K562 (cell line): ENCODE data around the gene PI4K2A. TPM values are rescaled to one million over a fixed set of nuclear protein-coding genes. Genes with fewer than 3 reads are reported as not detected.

Experiments
- ATAC-seq: fragments of 200-7000 bp; cut with Tn5 transposase; 3 replicates; pipeline ENCODE4 v1.9.1; 2020; ENCODE audit warnings: moderate library complexity
- BruUV-seq: library from RNA; stranded (reverse); fragments of 400-500 nt; replicated peaks from 2 replicates; lab custom pipeline; 2021; lab: Mats Ljungman, UMichigan
- CTCF ChIA-PET: fragments of 300-600 bp; formaldehyde crosslinking; extraction: SDS; loops from one replicate; lab custom pipeline; 2021; ENCODE audit warnings: low intra/inter-chr PET ratio; lab: Yijun Ruan, JAX
- POLR2A ChIA-PET: fragments of 300-600, 350-650 bp; sonication (Branson Sonifier 250); formaldehyde crosslinking; extraction: SDS; loops from one replicate; lab custom pipeline; 2021; ENCODE audit warnings: antibody characterized with exemption, inconsistent platforms; lab: Yijun Ruan, JAX
- DNase-seq, 4 experiments: peaks; one replicate each; pipeline versions ENCODE4 v3.0.0 to v3.0.0-alpha.2; 2011 to 2018; ENCODE audit warnings: low spot score in 3 of 4, mixed read lengths in 3 of 4; ENCODE audit errors: extremely low read depth in 1 of 4
- FAIRE-seq: peaks from 2 replicates; lab custom pipeline; 2011; peaks lifted over from hg19 to GRCh38; lab: Jason Lieb, UNC
- H2AFZ ChIP-seq: 2 replicates; pipeline ENCODE4 v1.6.0; 2011; ENCODE audit warnings: low read depth, low read length, control low read depth, inconsistent platforms
- H3K27ac ChIP-seq: fragments of 200-600 bp; 3 replicates; pipeline ENCODE4 v1.8.0; 2011; ENCODE audit warnings: low read depth, mild to moderate bottlenecking, control low read depth, inconsistent platforms, low read length, moderate library complexity, mixed read lengths; ENCODE audit errors: extremely low read depth
- H3K27me3 ChIP-seq, 2 experiments: fragments of 300-600 bp in 1 of 2; 2 replicates in 1 of 2; 3 replicates in 1 of 2; pipeline versions ENCODE4 v1.6.0 to v1.8.0; 2011; ENCODE audit warnings: inconsistent platforms in 2 of 2, low read length in 2 of 2, mild to moderate bottlenecking in 1 of 2, mixed read lengths in 1 of 2, moderate library complexity in 1 of 2; ENCODE audit not compliant: control insufficient read depth in 2 of 2, insufficient read depth in 2 of 2
- H3K36me3 ChIP-seq: fragments of 300-600 bp; 3 replicates; pipeline ENCODE4 v1.8.0; 2011; ENCODE audit warnings: mild to moderate bottlenecking, low read length, inconsistent platforms; ENCODE audit not compliant: control insufficient read depth, insufficient read depth
- H3K4me1 ChIP-seq, 2 experiments: fragments of 200-600 bp in 1 of 2; replicated peaks in 1 of 2; 2 replicates in 1 of 2; 3 replicates in 1 of 2; pipeline versions ENCODE4 v1.5.1 to v1.8.0; 2011; ENCODE audit warnings: inconsistent platforms in 2 of 2, low read length in 2 of 2, mild to moderate bottlenecking in 1 of 2, mixed read lengths in 1 of 2, moderate library complexity in 1 of 2; ENCODE audit not compliant: control insufficient read depth in 2 of 2, insufficient read depth in 2 of 2
- H3K4me2 ChIP-seq: 2 replicates; pipeline ENCODE4 v1.6.1; 2011; ENCODE audit warnings: low read length, control low read depth, inconsistent platforms, mixed read lengths; ENCODE audit not compliant: insufficient read depth
- H3K4me3 ChIP-seq: fragments of 200-600 bp; sonication (generic), shearing (Covaris generic); 2 replicates; pipeline ENCODE4 v1.5.1; 2016; ENCODE audit warnings: control low read depth, inconsistent platforms
- H3K79me2 ChIP-seq: fragments of 200-600 bp; 3 replicates; pipeline ENCODE4 v1.8.0; 2011; ENCODE audit warnings: low read length, inconsistent platforms; ENCODE audit not compliant: control insufficient read depth, insufficient read depth
- H3K9ac ChIP-seq, 2 experiments: 2 replicates each; pipeline versions ENCODE4 v1.6.0 to v1.6.1; 2011; ENCODE audit warnings: low read depth in 2 of 2, low read length in 2 of 2, control low read depth in 1 of 2, inconsistent platforms in 1 of 2, mild to moderate bottlenecking in 1 of 2, mixed read lengths in 1 of 2; ENCODE audit not compliant: insufficient read depth in 1 of 2
- H3K9me1 ChIP-seq: one replicate; pipeline ENCODE4 v1.6.0; 2011; ENCODE audit warnings: inconsistent platforms, mild to moderate bottlenecking, low read length, moderate library complexity; ENCODE audit not compliant: control insufficient read depth, insufficient read depth
- H3K9me3 ChIP-seq: replicated peaks from 2 replicates; pipeline ENCODE4 v1.5.1; 2011; ENCODE audit warnings: low read depth, low read length, inconsistent platforms; ENCODE audit not compliant: control insufficient read depth, insufficient read depth
- H4K20me1 ChIP-seq: replicated peaks from 2 replicates; pipeline ENCODE4 v1.6.1; 2011; ENCODE audit warnings: low read length, inconsistent platforms, mixed read lengths; ENCODE audit not compliant: control insufficient read depth, insufficient read depth
- CEBPB ChIP-seq: fragments of 450-650 bp; IDR thresholded peaks from 2 replicates; pipeline ENCODE4 v1.6.1; 2016; ENCODE audit warnings: missing genetic modification characterization, missing compliant biosample characterization
- CEBPG ChIP-seq, 3 experiments: fragments of 200-800 bp in 1 of 3; sonication (Bioruptor generic) in 1 of 3; sonication (generic) in 1 of 3; formaldehyde crosslinking in 1 of 3; IDR thresholded peaks in 2 of 3; conservative IDR thresholded peaks in 1 of 3; 2 replicates each; pipeline versions ENCODE4 v1.6.1 to v1.8.0; 2016 to 2022; ENCODE audit warnings: missing compliant biosample characterization in 2 of 3, missing genetic modification characterization in 2 of 3, mild to moderate bottlenecking in 1 of 3, missing genetic modification reagents in 1 of 3
- POLR2G ChIP-seq: fragments of 200-400 bp; formaldehyde crosslinking; IDR thresholded peaks from 2 replicates; pipeline ENCODE4 v1.6.1; 2017; ENCODE audit warnings: low read depth, mild to moderate bottlenecking, antibody characterized with exemption, low read length, moderate library complexity
- PTTG1 ChIP-seq: fragments of 450-650 bp; IDR thresholded peaks from 2 replicates; pipeline ENCODE4 v1.6.1; 2016; ENCODE audit warnings: low read depth, mild to moderate bottlenecking, missing genetic modification characterization, missing compliant biosample characterization
- WGBS: fragments of 100-300 bp; shearing (Covaris generic); methylation state at CpG from one replicate; pipeline ENCODE4 v1.1.6; 2016; ENCODE audit warnings: low coverage, mixed read lengths; ENCODE audit not compliant: insufficient coverage; ENCODE audit errors: missing lambda C conversion rate; 5-methylcytosine and 5-hydroxymethylcytosine counted together
- in situ Hi-C: fragments of 300-500 bp; cut with MboI; formaldehyde crosslinking; loops from 4 replicates; pipeline ENCODE4 v1.15.0; 2018; ENCODE audit warnings: inconsistent platforms, mixed read lengths
- intact Hi-C: fragments of 100-400 bp; cut with micrococcal nuclease; formaldehyde crosslinking; loops from 2 replicates; pipeline ENCODE4 v1.14.2; 2022
- polyA plus RNA-seq, 8 experiments: library from polyadenylated mRNA; depleted of rRNA in 4 of 8; stranded (reverse) in 5 of 8; unstranded in 3 of 8; fragments of >200 nt; fragmentation: Nextera tagmentation in 2 of 8; fragmentation: Illumina TruSeq in 1 of 8; extraction: Ambion mirVana in 2 of 8; extraction: Trizol in 1 of 8; gene quantifications; 2 replicates each; pipeline versions ENCODE4 v1.2.1 to v1.2.3, GENCODE V29; 2011 to 2014; ENCODE audit warnings: inconsistent platforms in 1 of 8, missing spikeins in 1 of 8
- total RNA-seq, 7 experiments: library from RNA; depleted of rRNA in 6 of 7; stranded (reverse); fragments of >200 nt in 6 of 7; fragmentation: Illumina TruSeq in 2 of 7; extraction: Trizol in 2 of 7; gene quantifications; 2 replicates each; pipeline versions ENCODE4 v1.2.1 to v1.2.3, GENCODE V29; 2011 to 2021; ENCODE audit warnings: low replicate concordance in 1 of 7
- TF ChIP-seq, protein P1 (sequence below), 2 experiments: fragments of 450-650 bp in 1 of 2; sonication (generic) in 1 of 2; formaldehyde crosslinking in 1 of 2; IDR thresholded peaks in 1 of 2; conservative IDR thresholded peaks in 1 of 2; 2 replicates each; pipeline versions ENCODE4 v1.6.1 to v1.8.1; 2016 to 2023; ENCODE audit warnings: mild to moderate bottlenecking in 2 of 2, moderate library complexity in 2 of 2, inconsistent platforms in 1 of 2, missing genetic modification reagents in 1 of 2

PI4K2A gene
- total and polyA plus RNA-seq, 9 of the 15 experiments (the other 6 are each of a cell fraction or from before 2014, with no cell fraction given), result 4.4 to 28.4 (median 16.5) TPM

DNA sequence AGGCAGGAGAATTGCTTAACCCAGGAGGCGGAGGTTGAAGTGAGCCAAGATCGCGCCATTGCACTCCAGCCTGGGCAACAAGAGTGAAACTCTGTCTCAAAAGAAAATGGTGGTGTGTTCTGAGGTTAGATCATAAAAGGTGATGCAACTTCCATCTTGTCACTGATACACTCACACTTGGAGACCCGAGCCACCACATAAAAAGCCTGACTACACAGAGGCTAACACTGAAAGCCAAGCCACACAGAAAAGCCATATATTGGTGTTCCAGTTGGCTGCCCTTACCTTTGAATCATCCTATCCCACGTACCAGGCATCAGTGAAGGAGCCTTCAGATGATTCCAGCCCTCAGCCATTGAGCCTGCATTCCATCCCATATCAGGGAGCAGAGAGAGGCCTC is 11.2 kb upstream of the PI4K2A start:
- no peak overlapping the region for H2AFZ ChIP-seq
- ATAC-seq (no peak), FAIRE-seq (no peak), DNase-seq (no peak)
- WGBS, result 86% methylated on average over 5 of the region's 5 CpGs
- ChIA-PET CTCF (no interaction called here), POLR2A (no interaction called here)
- in situ Hi-C loops (no loop called here), intact Hi-C loops (no loop called here)
- no peak overlapping the region; the same call in 2 of the 3 replicates for H3K27ac ChIP-seq
- H3K4me2 ChIP-seq, result no peak overlapping the region
- no peaks in the 10 kb centered on the region for H3K9me3 ChIP-seq
- peaks cover 27% of the 10 kb centered on the region for H3K79me2 ChIP-seq
- no peaks in the 10 kb centered on the region for H3K9me1 ChIP-seq
- peaks cover 5% of the 10 kb centered on the region; the same call in 1 of the 3 replicates for H3K36me3 ChIP-seq
- no peak overlapping the region for H3K4me3 ChIP-seq
- TF ChIP-seq POLR2G, result no peak
- peak; percentile 53; the same call in 1 of the 2 replicates for TF ChIP-seq CEBPG (CRISPR knock-in tag; IDR thresholded peaks at IDR 0.05)
- peak in 1 of 2 experiments; percentile 45; a peak in 1 of 4 replicates for TF ChIP-seq CEBPG (tag; conservative IDR thresholded peaks at IDR 0.05 in 1 of 2, IDR thresholded peaks at IDR 0.05 in 1 of 2)
- no peak for TF ChIP-seq PTTG1 (tag)
- TF ChIP-seq, protein P1, sequence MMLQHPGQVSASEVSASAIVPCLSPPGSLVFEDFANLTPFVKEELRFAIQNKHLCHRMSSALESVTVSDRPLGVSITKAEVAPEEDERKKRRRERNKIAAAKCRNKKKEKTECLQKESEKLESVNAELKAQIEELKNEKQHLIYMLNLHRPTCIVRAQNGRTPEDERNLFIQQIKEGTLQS (IDR thresholded peaks at IDR 0.05), result peak; percentile 72
- TF ChIP-seq, protein P1 (CRISPR knock-in tag; conservative IDR thresholded peaks at IDR 0.05), result no peak
- TF ChIP-seq CEBPB, result 0 out of 2 replicates have a peak, but pooled peaks have one; percentile 6
- H3K27me3 ChIP-seq, result no peaks in the 10 kb centered on the region
- BruUV-seq, result no TSS peak
- H3K4me1 ChIP-seq, result peaks cover 12 to 21% of the 10 kb centered on the region in 2 experiments; a peak in 4 of 5 replicates
- H3K9ac ChIP-seq, result no peak overlapping the region
- no peaks in the 10 kb centered on the region for H4K20me1 ChIP-seq
